ENCODE results near the gene FOXN3. TPM values are rescaled to one million over a fixed set of nuclear protein-coding genes. Genes with fewer than 3 reads are reported as not detected.

FOXN3 gene
- polyA plus RNA-seq, 1 donor (not counting 4 experiments of a cell fraction or from before 2014, with no cell fraction given): 10.2 TPM

DNA sequence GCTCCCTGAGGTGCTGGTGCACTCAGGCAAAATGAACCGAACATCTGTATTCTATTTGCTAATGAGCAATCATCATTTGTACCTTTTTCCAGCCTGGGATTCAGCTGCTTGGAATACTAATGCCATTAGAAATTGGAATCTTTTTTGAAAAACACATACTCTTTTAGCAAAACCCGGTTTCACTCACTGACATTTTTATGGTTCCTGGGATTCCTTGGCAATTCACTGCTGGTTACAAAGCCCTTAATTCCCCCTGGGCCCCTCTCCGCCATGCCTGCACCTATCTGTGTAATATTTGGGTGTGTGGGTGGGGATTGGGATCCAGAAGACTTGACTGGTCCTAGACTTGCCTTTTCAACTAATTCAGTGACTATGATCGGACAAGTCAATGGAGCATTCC lies 199.1 kb downstream of the FOXN3 start:
- TF ChIP-seq EZH2 (IDR thresholded peaks at IDR 0.05; ENCODE audit: low read length): no peak
- TF ChIP-seq, protein P1, sequence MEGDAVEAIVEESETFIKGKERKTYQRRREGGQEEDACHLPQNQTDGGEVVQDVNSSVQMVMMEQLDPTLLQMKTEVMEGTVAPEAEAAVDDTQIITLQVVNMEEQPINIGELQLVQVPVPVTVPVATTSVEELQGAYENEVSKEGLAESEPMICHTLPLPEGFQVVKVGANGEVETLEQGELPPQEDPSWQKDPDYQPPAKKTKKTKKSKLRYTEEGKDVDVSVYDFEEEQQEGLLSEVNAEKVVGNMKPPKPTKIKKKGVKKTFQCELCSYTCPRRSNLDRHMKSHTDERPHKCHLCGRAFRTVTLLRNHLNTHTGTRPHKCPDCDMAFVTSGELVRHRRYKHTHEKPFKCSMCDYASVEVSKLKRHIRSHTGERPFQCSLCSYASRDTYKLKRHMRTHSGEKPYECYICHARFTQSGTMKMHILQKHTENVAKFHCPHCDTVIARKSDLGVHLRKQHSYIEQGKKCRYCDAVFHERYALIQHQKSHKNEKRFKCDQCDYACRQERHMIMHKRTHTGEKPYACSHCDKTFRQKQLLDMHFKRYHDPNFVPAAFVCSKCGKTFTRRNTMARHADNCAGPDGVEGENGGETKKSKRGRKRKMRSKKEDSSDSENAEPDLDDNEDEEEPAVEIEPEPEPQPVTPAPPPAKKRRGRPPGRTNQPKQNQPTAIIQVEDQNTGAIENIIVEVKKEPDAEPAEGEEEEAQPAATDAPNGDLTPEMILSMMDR (optimal IDR thresholded peaks at IDR 0.05 in 1 of 3, IDR thresholded peaks at IDR 0.05 in 1 of 3, conservative IDR thresholded peaks at IDR 0.05 in 1 of 3; ENCODE audit: extremely low read depth in 1 of 3, insufficient read depth in 2 of 3, low read length in 3 of 3): no peak
- Histone ChIP-seq H4K20me1 (ENCODE audit: control insufficient read depth, extremely low read depth, insufficient read depth, low read length) (no peaks in the 10 kb centered on the region), H3K4me2 (ENCODE audit: control insufficient read depth, extremely low read depth, insufficient read depth, low read depth, low read length) (no peak overlapping the region), H3K4me1 (ENCODE audit: control insufficient read depth, extremely low read depth, insufficient read depth, low read length) (no peaks in the 10 kb centered on the region), H3K79me2 (ENCODE audit: control insufficient read depth, insufficient read depth, low read length) (no peaks in the 10 kb centered on the region), H3K27me3 (ENCODE audit: control insufficient read depth, extremely low read depth, insufficient read depth, low read length) (no peaks in the 10 kb centered on the region), H3K27ac (ENCODE audit: control insufficient read depth, insufficient read depth, low read length) (no peak overlapping the region), H3K4me3 (ENCODE audit: control insufficient read depth in 2 of 3, extremely low read depth in 1 of 3, insufficient read depth in 2 of 3, low read depth in 1 of 3, low read length in 3 of 3) (no peak overlapping the region), H3K9me1 (ENCODE audit: control insufficient read depth, extremely low read depth, insufficient read depth, low read length) (no peaks in the 10 kb centered on the region), H3K9ac (ENCODE audit: control insufficient read depth, extremely low read depth, insufficient read depth, low read length) (no peak overlapping the region), H3K36me3 (ENCODE audit: control insufficient read depth in 2 of 2, extremely low read depth in 1 of 2, insufficient read depth in 2 of 2, low read length in 2 of 2) (no peaks in the 10 kb centered on the region), H2AFZ (ENCODE audit: control insufficient read depth, low read length) (no peak overlapping the region), H3K9me3 (ENCODE audit: control insufficient read depth, low read depth, low read length) (no peaks in the 10 kb centered on the region)
- no peak for DNase-seq (ENCODE audit: low read depth, low spot score)
- dilution Hi-C loops (cut with MboI; ENCODE audit: extremely low pct_ligation_motif_present, low sequenced_read_pairs): no loop called here
- FAIRE-seq: no peak

- H4K20me1 ChIP-seq (ENCODE audit: control insufficient read depth, extremely low read depth, insufficient read depth, low read length): no peaks in the 10 kb centered on the region
- H3K4me1 ChIP-seq (ENCODE audit: control insufficient read depth, extremely low read depth, insufficient read depth, low read length): no peaks in the 10 kb centered on the region
- H3K79me2 ChIP-seq (ENCODE audit: control insufficient read depth, insufficient read depth, low read length): no peaks in the 10 kb centered on the region
- no peak for DNase-seq (ENCODE audit: low read depth, low spot score)
- no peak overlapping the region for H2AFZ ChIP-seq (ENCODE audit: control insufficient read depth, low read length)
- no peak overlapping the region for H3K4me2 ChIP-seq (ENCODE audit: control insufficient read depth, extremely low read depth, insufficient read depth, low read depth, low read length)
- H3K27me3 ChIP-seq (ENCODE audit: control insufficient read depth, extremely low read depth, insufficient read depth, low read length): no peaks in the 10 kb centered on the region
- no peak overlapping the region for H3K27ac ChIP-seq (ENCODE audit: control insufficient read depth, insufficient read depth, low read length)
- no peak for TF ChIP-seq EZH2 (IDR thresholded peaks at IDR 0.05; ENCODE audit: low read length)
- TF ChIP-seq, protein P1 (optimal IDR thresholded peaks at IDR 0.05 in 1 of 3, IDR thresholded peaks at IDR 0.05 in 1 of 3, conservative IDR thresholded peaks at IDR 0.05 in 1 of 3; ENCODE audit: extremely low read depth in 1 of 3, insufficient read depth in 2 of 3, low read length in 3 of 3): no peak
- peaks cover 0 to 1% of the 10 kb centered on the region in 2 experiments for H3K36me3 ChIP-seq (ENCODE audit: control insufficient read depth in 2 of 2, extremely low read depth in 1 of 2, insufficient read depth in 2 of 2, low read length in 2 of 2)
- no peak overlapping the region for H3K4me3 ChIP-seq (ENCODE audit: control insufficient read depth in 2 of 3, extremely low read depth in 1 of 3, insufficient read depth in 2 of 3, low read depth in 1 of 3, low read length in 3 of 3)
- no peak overlapping the region for H3K9ac ChIP-seq (ENCODE audit: control insufficient read depth, extremely low read depth, insufficient read depth, low read length)
- no peaks in the 10 kb centered on the region for H3K9me3 ChIP-seq (ENCODE audit: control insufficient read depth, low read depth, low read length)
- dilution Hi-C loops (cut with MboI; ENCODE audit: extremely low pct_ligation_motif_present, low sequenced_read_pairs): no loop called here
- FAIRE-seq: no peak
- no peaks in the 10 kb centered on the region for H3K9me1 ChIP-seq (ENCODE audit: control insufficient read depth, extremely low read depth, insufficient read depth, low read length)
Observed at GRCh38 chr14:89215531-89215930, 201.5 kb downstream of the FOXN3 start.
